IMR-90 (cell line): Measurements from ENCODE around the gene ZBTB22. TPM values are rescaled to one million over a fixed set of nuclear protein-coding genes. Genes with fewer than 3 reads are reported as not detected.

Source experiments
- ATAC-seq: fragments of 200-7000 bp; cut with Tn5 transposase; 2 replicates; pipeline ENCODE4 v1.9.1; 2020; ENCODE audit warnings: low read depth, mild to moderate bottlenecking, moderate library complexity
- BruUV-seq: library from RNA; stranded (reverse); fragments of 400-500 nt; replicated peaks from 2 replicates; lab custom pipeline; 2021; lab: Mats Ljungman, UMichigan
- CTCF ChIA-PET: fragments of 300-600 bp; formaldehyde crosslinking; extraction: SDS; loops from one replicate; lab custom pipeline; 2021; ENCODE audit warnings: antibody characterized with exemption; lab: Yijun Ruan, JAX
- POLR2A ChIA-PET: fragments of 300-600 bp; sonication (Branson Sonifier 250); formaldehyde crosslinking; loops from one replicate; lab custom pipeline; 2022; ENCODE audit warnings: antibody characterized with exemption; ENCODE audit not compliant: unreplicated experiment; lab: Charles Lee
- DNase-seq: peaks from one replicate; pipeline ENCODE4 v3.0.0; 2013
- H2AFZ ChIP-seq: replicated peaks from 2 replicates; pipeline ENCODE3; 2013; ENCODE audit warnings: low read length, mild to moderate bottlenecking; ENCODE audit not compliant: poor library complexity
- H2AK5ac ChIP-seq: 2 replicates; pipeline ENCODE4 v1.6.1; 2013; ENCODE audit warnings: low read depth, low read length, inconsistent platforms
- H2AK9ac ChIP-seq: replicated peaks from 2 replicates; pipeline ENCODE3; 2013; ENCODE audit warnings: mild to moderate bottlenecking, low read depth, low read length, moderate library complexity; ENCODE audit not compliant: poor library complexity
- H2BK120ac ChIP-seq: 2 replicates; pipeline ENCODE4 v1.6.1; 2013; ENCODE audit warnings: low read depth, low read length, inconsistent platforms
- H2BK15ac ChIP-seq: 3 replicates; pipeline ENCODE4 v1.6.1; 2013; ENCODE audit warnings: low read depth, low read length, inconsistent platforms
- H2BK20ac ChIP-seq: 2 replicates; pipeline ENCODE4 v1.6.1; 2013; ENCODE audit warnings: low read depth, mild to moderate bottlenecking, inconsistent platforms, low read length, moderate library complexity
- H2BK5ac ChIP-seq: 2 replicates; pipeline ENCODE4 v1.6.1; 2013; ENCODE audit warnings: mild to moderate bottlenecking, low read depth, low read length, inconsistent platforms; ENCODE audit not compliant: poor library complexity, severe bottlenecking
- H3K14ac ChIP-seq: replicated peaks from 2 replicates; pipeline ENCODE4 v1.6.1; 2013; ENCODE audit warnings: low read depth, low read length, inconsistent platforms
- H3K18ac ChIP-seq: 2 replicates; pipeline ENCODE4 v1.6.1; 2013; ENCODE audit warnings: low read depth, low read length, control low read depth
- H3K23ac ChIP-seq: 2 replicates; pipeline ENCODE4 v1.6.1; 2013; ENCODE audit warnings: low read depth, low read length, inconsistent platforms
- H3K27ac ChIP-seq: 2 replicates; pipeline ENCODE4 v1.5.1; 2013; ENCODE audit warnings: mild to moderate bottlenecking, control low read depth, low read length; ENCODE audit not compliant: insufficient read depth
- H3K27me3 ChIP-seq: 2 replicates; pipeline ENCODE4 v1.6.1; 2013; ENCODE audit warnings: low read length; ENCODE audit not compliant: control insufficient read depth, insufficient read depth
- H3K36me3 ChIP-seq: 2 replicates; pipeline ENCODE4 v1.6.1; 2013; ENCODE audit warnings: low read length, mixed read lengths; ENCODE audit not compliant: control insufficient read depth, insufficient read depth
- H3K4ac ChIP-seq: 2 replicates; pipeline ENCODE4 v1.6.1; 2013; ENCODE audit warnings: low read depth, low read length, inconsistent platforms
- H3K4me1 ChIP-seq: 2 replicates; pipeline ENCODE4 v1.6.1; 2013; ENCODE audit warnings: low read length, mixed read lengths; ENCODE audit not compliant: control insufficient read depth, insufficient read depth
- H3K4me2 ChIP-seq: 2 replicates; pipeline ENCODE4 v1.6.1; 2013; ENCODE audit warnings: low read depth, mild to moderate bottlenecking, control low read depth, low read length, moderate library complexity
- H3K4me3 ChIP-seq: 2 replicates; pipeline ENCODE4 v1.5.1; 2013; ENCODE audit warnings: low read depth, mild to moderate bottlenecking, control low read depth, low read length, moderate library complexity; ENCODE audit not compliant: insufficient read depth
- H3K56ac ChIP-seq: 2 replicates; pipeline ENCODE4 v1.6.1; 2013; ENCODE audit warnings: low read length, inconsistent platforms; ENCODE audit not compliant: insufficient read depth; ENCODE audit errors: extremely low read depth
- H3K79me1 ChIP-seq, 2 experiments: 2 replicates each; pipeline ENCODE4 v1.6.1; 2013; ENCODE audit warnings: low read length in 2 of 2, inconsistent platforms in 1 of 2, low read depth in 1 of 2
- H3K9ac ChIP-seq: 2 replicates; pipeline ENCODE4 v1.6.1; 2013; ENCODE audit warnings: low read depth, low read length, control low read depth
- H3K9me1 ChIP-seq: 2 replicates; pipeline ENCODE4 v1.6.1; 2013; ENCODE audit warnings: low read length, inconsistent platforms; ENCODE audit not compliant: insufficient read depth
- H3K9me3 ChIP-seq: 2 replicates; pipeline ENCODE4 v1.6.1; 2013; ENCODE audit warnings: low read length; ENCODE audit not compliant: control insufficient read depth, insufficient read depth
- H4K20me1 ChIP-seq: 2 replicates; pipeline ENCODE4 v1.6.1; 2013; ENCODE audit warnings: low read length, inconsistent platforms; ENCODE audit not compliant: insufficient read depth
- H4K5ac ChIP-seq: 2 replicates; pipeline ENCODE4 v1.6.1; 2013; ENCODE audit warnings: mild to moderate bottlenecking, low read depth, low read length, control low read depth
- H4K8ac ChIP-seq, 2 experiments: 2 replicates each; pipeline ENCODE4 v1.6.1; 2013; ENCODE audit warnings: low read depth in 2 of 2, low read length in 2 of 2, control low read depth in 1 of 2, inconsistent platforms in 1 of 2
- H4K91ac ChIP-seq: 2 replicates; pipeline ENCODE4 v1.6.1; 2013; ENCODE audit warnings: low read depth, low read length, inconsistent platforms; ENCODE audit not compliant: insufficient read depth
- CHD1 ChIP-seq: IDR thresholded peaks from 2 replicates; pipeline ENCODE4 v1.6.1; 2012; ENCODE audit warnings: low read depth, low read length, improper control_type of control experiment
- FOS ChIP-seq: fragments of 150-350 bp; IDR thresholded peaks from 2 replicates; pipeline ENCODE4 v1.6.1; 2016; ENCODE audit warnings: low read depth, low read length
- MXI1 ChIP-seq: IDR thresholded peaks from 2 replicates; pipeline ENCODE4 v1.6.1; 2012; ENCODE audit warnings: low read depth, mild to moderate bottlenecking, low read length, moderate library complexity, borderline replicate concordance
- WGBS, 2 experiments: methylation state at CpG; one replicate each; pipeline versions ENCODE4 v1.1.5 to v1.1.7; 2013; ENCODE audit warnings: missing lambda C conversion rate in 2 of 2; ENCODE audit not compliant: insufficient read length in 1 of 2; ENCODE audit errors: extremely low coverage in 2 of 2; 5-methylcytosine and 5-hydroxymethylcytosine counted together
- dilution Hi-C: fragments of 300-500 bp; cut with HindIII; formaldehyde crosslinking; loops from one replicate; pipeline ENCODE4 v1.14.3; 2018; ENCODE audit warnings: low sequenced_read_pairs; ENCODE audit not compliant: unreplicated experiment
- in situ Hi-C: fragments of 300-500 bp; cut with MboI; formaldehyde crosslinking; loops from 3 replicates; pipeline ENCODE4 v1.14.3; 2019; ENCODE audit warnings: low sequenced_read_pairs, inconsistent platforms, mixed read lengths
- intact Hi-C: fragments of 100-400 bp; cut with micrococcal nuclease; formaldehyde crosslinking; loops from 2 replicates; pipeline ENCODE4 v1.10.0; 2022
- polyA plus RNA-seq, 3 experiments: library from polyadenylated mRNA; depleted of rRNA; stranded (reverse); fragments of >200 nt; gene quantifications; 2 replicates each; pipeline ENCODE4 v1.2.3, GENCODE V29; 2012; ENCODE audit warnings: low replicate concordance in 1 of 3
- total RNA-seq: library from RNA; depleted of rRNA; stranded (reverse); fragments of >200 nt; gene quantifications from 2 replicates; pipeline ENCODE4 v1.2.3, GENCODE V29; 2012

ZBTB22 gene
- total and polyA plus RNA-seq, 2 of the 4 experiments (the other 2 are of a cell fraction): 6.8 to 13.0 TPM

- BruUV-seq: no TSS peak
- Histone ChIP-seq H3K4me3 (no peak overlapping the region), H3K18ac (no peak overlapping the region), H2BK15ac (no peak overlapping the region), H3K27ac (no peak overlapping the region), H3K9me1 (no peaks in the 10 kb centered on the region), H3K79me1 (peaks cover 22 to 56% of the 10 kb centered on the region in 2 experiments), H4K20me1 (peaks cover 22% of the 10 kb centered on the region), H2BK20ac (no peak overlapping the region), H3K4me1 (no peaks in the 10 kb centered on the region), H3K56ac (no peak overlapping the region), H3K4ac (no peak overlapping the region), H3K9ac (no peak overlapping the region), H3K23ac (peak overlapping the region; percentile 77; the same call in 1 of the 2 replicates), H3K9me3 (no peaks in the 10 kb centered on the region), H2BK5ac (no peak overlapping the region), H3K36me3 (peaks cover 19% of the 10 kb centered on the region), H2AK9ac (no peak overlapping the region), H2AFZ (no peak overlapping the region), H2BK120ac (no peak overlapping the region), H3K4me2 (no peak overlapping the region), H2AK5ac (no peak overlapping the region), H4K91ac (no peak overlapping the region), H3K27me3 (no peaks in the 10 kb centered on the region), H4K5ac (no peak overlapping the region), H4K8ac (no peak overlapping the region), H3K14ac (no peak overlapping the region)
- WGBS, 2 experiments: no CpG with 5 or more reads among the region's 3 CpGs
- intact Hi-C loops: no loop called here
- dilution Hi-C loops: no loop called here
- CTCF ChIA-PET: no interaction called here
- DNase-seq (no peak), ATAC-seq (no peak)
- POLR2A ChIA-PET: no interaction called here
- in situ Hi-C loops: no loop called here
- TF ChIP-seq FOS: no peak
- TF ChIP-seq CHD1: no peak
- no peak for TF ChIP-seq MXI1
Observed at GRCh38 chr6:33301877-33302276, 15.7 kb downstream of the ZBTB22 start.
